Endothelial cell (in vitro differentiated cells): ENCODE results near the gene DHX40. TPM values are rescaled to one million over a fixed set of nuclear protein-coding genes. Genes with fewer than 3 reads are reported as not detected.
A peak's percentile ranks its signal among the peaks of the same experiment; 100 is the strongest.
"Not testable (repeated sequence)": the region's sequence is repeated elsewhere in the genome, so short reads cannot be mapped to it uniquely, and the experiment has no call there.

Experiments used
- DNase-seq: peaks from one replicate; pipeline ENCODE4 v3.0.0; 2021; ENCODE audit warnings: low spot score
- H3K27ac Mint-ChIP-seq: one replicate; pipeline ENCODE4 v1.8.0; 2021; ENCODE audit warnings: mixed read lengths, inconsistent platforms; ENCODE audit not compliant: unreplicated experiment
- H3K27me3 Mint-ChIP-seq: one replicate; pipeline ENCODE4 v1.8.0; 2021; ENCODE audit warnings: mild to moderate bottlenecking, moderate library complexity, mixed read lengths, inconsistent platforms; ENCODE audit not compliant: unreplicated experiment
- H3K36me3 Mint-ChIP-seq: one replicate; pipeline ENCODE4 v1.8.0; 2021; ENCODE audit warnings: mild to moderate bottlenecking, low read depth, mixed read lengths, inconsistent platforms; ENCODE audit not compliant: unreplicated experiment
- H3K4me1 Mint-ChIP-seq: one replicate; pipeline ENCODE4 v1.8.0; 2021; ENCODE audit warnings: mild to moderate bottlenecking, mixed read lengths, inconsistent platforms; ENCODE audit not compliant: unreplicated experiment
- H3K4me3 Mint-ChIP-seq: one replicate; pipeline ENCODE4 v1.8.0; 2021; ENCODE audit warnings: mild to moderate bottlenecking, mixed read lengths, inconsistent platforms; ENCODE audit not compliant: unreplicated experiment
- H3K9me3 Mint-ChIP-seq: one replicate; pipeline ENCODE4 v1.8.0; 2021; ENCODE audit warnings: mixed read lengths, inconsistent platforms; ENCODE audit not compliant: unreplicated experiment
- total RNA-seq: library from RNA; stranded (reverse); fragmentation: NEBNext Ultra II Directional; extraction: Animal tissue kit (Norgen Biotek cat#: 25700); gene quantifications from one replicate; pipeline ENCODE4 v1.2.1, GENCODE V29; 2021; ENCODE audit not compliant: unreplicated experiment
- TF ChIP-seq, protein P1 (sequence below): fragments of 200-600 bp; sonication (generic); IDR thresholded peaks from one replicate; pipeline ENCODE4 v1.5.0; 2021; ENCODE audit warnings: antibody characterized with exemption; ENCODE audit not compliant: unreplicated experiment

DHX40 gene
- total RNA-seq, 1 donor from 2014 or later = 26.3 TPM

DNA sequence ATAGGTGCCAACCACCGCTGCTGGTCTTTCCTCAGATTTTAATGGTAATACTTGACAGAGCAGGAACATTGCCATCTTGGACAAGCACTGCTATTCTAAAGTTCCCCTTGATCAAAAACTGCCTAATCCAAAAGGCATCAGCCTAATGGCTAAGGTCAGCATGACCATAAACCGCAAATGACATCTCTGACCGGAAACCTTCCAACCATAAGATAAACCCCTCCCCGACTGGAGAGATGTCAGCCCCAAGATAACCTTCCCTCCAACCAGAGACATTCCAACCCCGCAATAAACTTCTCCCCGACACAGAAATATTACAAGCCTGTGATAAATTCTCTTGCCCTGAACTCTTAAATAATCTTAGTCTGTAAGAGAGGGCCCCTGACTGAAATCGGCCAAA is 7.4 kb upstream of the DHX40 start:
- H3K9me3 Mint-ChIP-seq = no peaks in the 10 kb centered on the region
- no peaks in the 10 kb centered on the region for H3K36me3 Mint-ChIP-seq
- no peaks in the 10 kb centered on the region for H3K4me1 Mint-ChIP-seq
- H3K27ac Mint-ChIP-seq = no peak overlapping the region
- H3K27me3 Mint-ChIP-seq = peaks cover 2% of the 10 kb centered on the region
- TF ChIP-seq, protein P1, sequence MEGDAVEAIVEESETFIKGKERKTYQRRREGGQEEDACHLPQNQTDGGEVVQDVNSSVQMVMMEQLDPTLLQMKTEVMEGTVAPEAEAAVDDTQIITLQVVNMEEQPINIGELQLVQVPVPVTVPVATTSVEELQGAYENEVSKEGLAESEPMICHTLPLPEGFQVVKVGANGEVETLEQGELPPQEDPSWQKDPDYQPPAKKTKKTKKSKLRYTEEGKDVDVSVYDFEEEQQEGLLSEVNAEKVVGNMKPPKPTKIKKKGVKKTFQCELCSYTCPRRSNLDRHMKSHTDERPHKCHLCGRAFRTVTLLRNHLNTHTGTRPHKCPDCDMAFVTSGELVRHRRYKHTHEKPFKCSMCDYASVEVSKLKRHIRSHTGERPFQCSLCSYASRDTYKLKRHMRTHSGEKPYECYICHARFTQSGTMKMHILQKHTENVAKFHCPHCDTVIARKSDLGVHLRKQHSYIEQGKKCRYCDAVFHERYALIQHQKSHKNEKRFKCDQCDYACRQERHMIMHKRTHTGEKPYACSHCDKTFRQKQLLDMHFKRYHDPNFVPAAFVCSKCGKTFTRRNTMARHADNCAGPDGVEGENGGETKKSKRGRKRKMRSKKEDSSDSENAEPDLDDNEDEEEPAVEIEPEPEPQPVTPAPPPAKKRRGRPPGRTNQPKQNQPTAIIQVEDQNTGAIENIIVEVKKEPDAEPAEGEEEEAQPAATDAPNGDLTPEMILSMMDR = no peak
- DNase-seq = no peak
- H3K4me3 Mint-ChIP-seq = no peak overlapping the region

- H3K4me3 Mint-ChIP-seq = no peak overlapping the region
- H3K36me3 Mint-ChIP-seq = no peaks in the 10 kb centered on the region
- DNase-seq = no peak
- H3K4me1 Mint-ChIP-seq = no peaks in the 10 kb centered on the region
- no peak overlapping the region for H3K27ac Mint-ChIP-seq
- no peaks in the 10 kb centered on the region for H3K9me3 Mint-ChIP-seq
- peaks cover 2% of the 10 kb centered on the region for H3K27me3 Mint-ChIP-seq
- TF ChIP-seq, protein P1 = peak; percentile 35
Observed at GRCh38 chr17:59558953-59559352, 6.5 kb upstream of the DHX40 start.

DNA sequence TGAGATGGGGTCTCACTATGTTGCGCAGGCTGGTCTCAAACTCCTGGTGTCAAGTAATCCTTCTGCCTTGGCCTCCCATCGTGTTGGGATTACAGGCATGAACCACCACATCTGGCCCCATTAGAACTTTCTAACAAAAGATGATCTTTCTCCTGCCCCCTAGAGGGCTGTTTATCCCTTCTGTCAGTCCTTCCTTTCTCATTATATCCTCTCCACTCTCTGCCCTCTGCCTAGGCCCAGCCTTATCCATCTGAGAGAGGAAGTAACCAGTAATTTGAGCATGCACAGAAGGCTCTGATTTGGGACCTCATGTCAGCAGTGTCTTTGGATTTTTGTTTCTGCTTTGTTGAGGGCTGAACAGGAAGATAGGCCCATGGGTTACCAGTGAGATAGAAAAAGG is 4.4 kb upstream of the DHX40 start:
- Mint-ChIP-seq H3K4me1 (peaks cover 5% of the 10 kb centered on the region), H3K27me3 (peaks cover 5% of the 10 kb centered on the region), H3K4me3 (no peak overlapping the region), H3K27ac (no peak overlapping the region), H3K9me3 (no peaks in the 10 kb centered on the region), H3K36me3 (no peaks in the 10 kb centered on the region)
- DNase-seq = peak; percentile 21
- TF ChIP-seq, protein P1 = no peak

GRCh38 chr17:59565959-59566324 is 532 bp downstream of the DHX40 start:
- no peaks in the 10 kb centered on the region for H3K36me3 Mint-ChIP-seq
- TF ChIP-seq, protein P1 = no peak
- no peaks in the 10 kb centered on the region for H3K9me3 Mint-ChIP-seq
- H3K4me3 Mint-ChIP-seq = peak overlapping the region; percentile 100
- peaks cover 5% of the 10 kb centered on the region for H3K27me3 Mint-ChIP-seq
- H3K27ac Mint-ChIP-seq = peak overlapping the region; percentile 98
- H3K4me1 Mint-ChIP-seq = peaks cover 9% of the 10 kb centered on the region
- DNase-seq = peak; percentile 57

- not testable (repeated sequence) for H3K4me1 Mint-ChIP-seq, DNase-seq, H3K27me3 Mint-ChIP-seq, H3K4me3 Mint-ChIP-seq, H3K36me3 Mint-ChIP-seq, H3K27ac Mint-ChIP-seq, H3K9me3 Mint-ChIP-seq
Observed at GRCh38 chr17:59569151-59569550, 3.7 kb downstream of the DHX40 start.
